Body of pancreas (tissue), 4 donors: ENCODE results near the gene COL4A4.

Experiments
- POLR2A ChIP-seq, 3 donors: fragments of 450-650 bp; IDR thresholded peaks; one replicate each; pipeline ENCODE4 v1.6.1; 2016; ENCODE audit warnings: antibody characterized with exemption in 3 of 3, mild to moderate bottlenecking in 2 of 3
- TF ChIP-seq, protein P1 (sequence below), 7 experiments: fragments of 450-650 bp in 4 of 7; fragments of 200-600 bp in 3 of 7; sonication (generic) in 3 of 7; IDR thresholded peaks; one replicate each; pipeline ENCODE4 v1.5.1; 2016 to 2019; ENCODE audit warnings: antibody characterized with exemption in 7 of 7

DNA sequence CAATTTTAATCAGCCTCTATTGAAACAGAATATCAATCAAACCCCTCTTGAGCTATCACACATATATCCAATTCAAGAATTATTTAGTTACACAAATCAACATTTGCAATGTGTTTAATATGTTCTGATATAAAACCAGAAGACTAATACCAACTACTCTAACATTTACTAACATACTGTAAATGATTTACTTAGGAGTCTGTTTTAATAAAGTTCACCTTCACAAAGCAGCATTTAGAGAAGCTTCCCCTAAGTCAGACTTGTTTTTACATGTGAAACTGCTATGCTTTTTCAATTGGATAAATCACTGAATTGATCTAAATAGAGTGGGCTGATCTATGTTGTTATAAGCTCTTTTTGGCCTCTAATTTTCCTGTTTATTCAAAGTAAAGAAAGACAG lies 18.8 kb upstream of the COL4A4 start:
- TF ChIP-seq, protein P1, sequence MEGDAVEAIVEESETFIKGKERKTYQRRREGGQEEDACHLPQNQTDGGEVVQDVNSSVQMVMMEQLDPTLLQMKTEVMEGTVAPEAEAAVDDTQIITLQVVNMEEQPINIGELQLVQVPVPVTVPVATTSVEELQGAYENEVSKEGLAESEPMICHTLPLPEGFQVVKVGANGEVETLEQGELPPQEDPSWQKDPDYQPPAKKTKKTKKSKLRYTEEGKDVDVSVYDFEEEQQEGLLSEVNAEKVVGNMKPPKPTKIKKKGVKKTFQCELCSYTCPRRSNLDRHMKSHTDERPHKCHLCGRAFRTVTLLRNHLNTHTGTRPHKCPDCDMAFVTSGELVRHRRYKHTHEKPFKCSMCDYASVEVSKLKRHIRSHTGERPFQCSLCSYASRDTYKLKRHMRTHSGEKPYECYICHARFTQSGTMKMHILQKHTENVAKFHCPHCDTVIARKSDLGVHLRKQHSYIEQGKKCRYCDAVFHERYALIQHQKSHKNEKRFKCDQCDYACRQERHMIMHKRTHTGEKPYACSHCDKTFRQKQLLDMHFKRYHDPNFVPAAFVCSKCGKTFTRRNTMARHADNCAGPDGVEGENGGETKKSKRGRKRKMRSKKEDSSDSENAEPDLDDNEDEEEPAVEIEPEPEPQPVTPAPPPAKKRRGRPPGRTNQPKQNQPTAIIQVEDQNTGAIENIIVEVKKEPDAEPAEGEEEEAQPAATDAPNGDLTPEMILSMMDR (IDR thresholded peaks at IDR 0.05): no peak
- TF ChIP-seq POLR2A (IDR thresholded peaks at IDR 0.05): no peak
